Lower leg skin (tissue), 4 donors: ENCODE data around the gene CD74. TPM values are rescaled to one million over a fixed set of nuclear protein-coding genes. Genes with fewer than 3 reads are reported as not detected.

Experiments used
- DNase-seq, 2 donors: peaks; one replicate each; pipeline ENCODE4 v3.0.0-alpha.2; 2019; ENCODE audit warnings: low spot score in 2 of 2
- H3K4me3 ChIP-seq: fragments of 200-600 bp; sonication (generic); 2 replicates; pipeline ENCODE4 v1.5.1; 2017; ENCODE audit warnings: mild to moderate bottlenecking, low read depth; ENCODE audit not compliant: poor library complexity, severe bottlenecking
- POLR2A ChIP-seq, 2 donors: fragments of 450-650 bp; IDR thresholded peaks; one replicate each; pipeline ENCODE4 v1.6.1; 2016 to 2017; ENCODE audit warnings: antibody characterized with exemption in 2 of 2, mild to moderate bottlenecking in 1 of 2, moderate library complexity in 1 of 2
- whole genome bisulfite sequencing, 2 donors: methylation state at CpG; one replicate each; pipeline ENCODE4 v1.1.5; 2018; 5-methylcytosine and 5-hydroxymethylcytosine counted together
- intact Hi-C: fragments of 100-400 bp; cut with DNase I; formaldehyde crosslinking; loops from one replicate; pipeline ENCODE4 v1.15.0; 2023; ENCODE audit warnings: low total_unique reads
- total RNA-seq, 4 donors: library from RNA; depleted of rRNA; stranded (reverse); fragments of >200 nt; gene quantifications; one replicate each; pipeline ENCODE4 v1.1.0, GENCODE V29; 2016
- TF ChIP-seq, protein P1 (sequence below), 3 donors: fragments of 450-650 bp; IDR thresholded peaks; one replicate each; pipeline ENCODE4 v1.5.1; 2016; ENCODE audit warnings: antibody characterized with exemption in 3 of 3, mild to moderate bottlenecking in 3 of 3, moderate library complexity in 2 of 3

CD74 gene
- total RNA-seq, 4 donors from 2014 or later: 500 to 762 (median 613) TPM

DNA sequence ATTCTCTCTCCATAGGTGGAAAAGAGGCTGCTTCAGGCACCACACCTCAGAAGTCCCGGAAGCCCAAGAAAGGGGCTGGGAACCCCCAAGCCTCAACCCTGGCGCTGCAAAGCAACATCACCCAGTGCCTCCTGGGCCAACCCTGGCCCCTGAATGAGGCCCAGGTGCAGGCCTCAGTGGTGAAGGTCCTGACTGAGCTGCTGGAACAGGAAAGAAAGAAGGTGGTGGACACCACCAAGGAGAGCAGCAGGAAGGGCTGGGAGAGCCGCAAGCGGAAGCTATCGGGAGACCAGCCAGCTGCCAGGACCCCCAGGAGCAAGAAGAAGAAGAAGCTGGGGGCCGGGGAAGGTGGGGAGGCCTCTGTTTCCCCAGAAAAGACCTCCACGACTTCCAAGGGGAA lies 16.4 kb downstream of the CD74 start:
- TF ChIP-seq POLR2A (IDR thresholded peaks at IDR 0.05): no peak
- TF ChIP-seq, protein P1, sequence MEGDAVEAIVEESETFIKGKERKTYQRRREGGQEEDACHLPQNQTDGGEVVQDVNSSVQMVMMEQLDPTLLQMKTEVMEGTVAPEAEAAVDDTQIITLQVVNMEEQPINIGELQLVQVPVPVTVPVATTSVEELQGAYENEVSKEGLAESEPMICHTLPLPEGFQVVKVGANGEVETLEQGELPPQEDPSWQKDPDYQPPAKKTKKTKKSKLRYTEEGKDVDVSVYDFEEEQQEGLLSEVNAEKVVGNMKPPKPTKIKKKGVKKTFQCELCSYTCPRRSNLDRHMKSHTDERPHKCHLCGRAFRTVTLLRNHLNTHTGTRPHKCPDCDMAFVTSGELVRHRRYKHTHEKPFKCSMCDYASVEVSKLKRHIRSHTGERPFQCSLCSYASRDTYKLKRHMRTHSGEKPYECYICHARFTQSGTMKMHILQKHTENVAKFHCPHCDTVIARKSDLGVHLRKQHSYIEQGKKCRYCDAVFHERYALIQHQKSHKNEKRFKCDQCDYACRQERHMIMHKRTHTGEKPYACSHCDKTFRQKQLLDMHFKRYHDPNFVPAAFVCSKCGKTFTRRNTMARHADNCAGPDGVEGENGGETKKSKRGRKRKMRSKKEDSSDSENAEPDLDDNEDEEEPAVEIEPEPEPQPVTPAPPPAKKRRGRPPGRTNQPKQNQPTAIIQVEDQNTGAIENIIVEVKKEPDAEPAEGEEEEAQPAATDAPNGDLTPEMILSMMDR (IDR thresholded peaks at IDR 0.05): no peak
- DNase-seq: no peak
- 91 to 93% methylated on average over 7 of the region's 7 CpGs for WGBS, 2 donors
- intact Hi-C loops: no loop called here
- H3K4me3 ChIP-seq: no peak overlapping the region

DNA sequence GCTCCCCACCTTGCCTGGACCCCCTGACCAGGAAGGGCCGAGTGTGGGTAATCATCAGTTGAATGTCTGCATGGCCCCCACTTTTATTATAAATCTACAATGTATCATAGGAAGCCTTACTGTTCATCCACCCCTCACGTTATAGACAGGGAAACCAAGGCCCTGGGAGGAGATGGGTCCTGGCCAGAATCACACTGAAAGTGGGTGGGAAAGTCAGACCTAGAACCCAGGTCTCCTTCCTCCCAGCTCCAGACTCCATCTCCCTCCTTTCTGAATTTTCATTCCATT lies 17.1 kb downstream of the CD74 start:
- no peak for DNase-seq
- intact Hi-C loops: no loop called here
- WGBS, 2 donors: 89 to 95% methylated on average over 2 of the region's 2 CpGs
- TF ChIP-seq, protein P1 (IDR thresholded peaks at IDR 0.05): no peak
- TF ChIP-seq POLR2A (IDR thresholded peaks at IDR 0.05): no peak
- H3K4me3 ChIP-seq: no peak overlapping the region

DNA sequence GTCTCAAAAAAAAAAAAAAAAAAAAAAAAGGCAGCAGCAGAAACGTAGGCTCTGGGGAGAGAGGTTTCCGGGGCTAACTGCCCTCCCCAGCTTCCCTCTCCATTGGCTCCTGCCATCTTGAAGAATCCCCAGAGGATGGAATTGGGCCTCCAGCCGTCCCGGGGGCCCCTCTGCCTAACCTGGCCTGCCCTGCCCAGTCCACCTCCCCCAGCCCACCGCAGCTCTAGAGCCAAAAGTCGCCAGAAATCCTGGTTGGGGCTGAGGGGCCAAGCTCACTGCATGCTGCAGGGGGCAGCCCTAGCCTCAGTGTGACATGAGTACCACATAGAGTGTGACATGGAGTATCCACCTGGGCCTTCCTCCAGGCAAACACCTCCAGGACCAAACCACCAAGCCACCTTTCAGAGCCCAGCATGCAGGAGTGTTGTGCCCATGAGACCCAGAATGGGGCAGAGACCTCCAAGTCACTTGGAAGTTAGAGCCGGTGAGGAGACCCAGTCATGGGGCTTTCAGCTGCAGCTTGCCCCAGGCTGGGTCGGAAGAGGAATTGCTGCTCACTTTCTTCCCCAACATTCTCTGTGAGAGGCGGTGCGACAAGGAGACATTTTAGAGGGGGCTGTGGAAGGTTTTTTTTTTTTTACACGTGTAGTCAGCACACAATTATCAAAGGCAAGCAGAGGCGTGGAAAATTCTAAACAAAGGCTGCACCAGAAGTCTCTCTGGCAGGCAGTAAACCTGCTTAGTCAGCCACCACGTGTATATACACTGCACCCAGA lies 17.6 kb downstream of the CD74 start:
- intact Hi-C loops: no loop called here
- WGBS, 2 donors: 75% methylated on average over 13 of the region's 13 CpGs
- TF ChIP-seq POLR2A (IDR thresholded peaks at IDR 0.05): no peak
- TF ChIP-seq, protein P1 (IDR thresholded peaks at IDR 0.05): no peak

DNA sequence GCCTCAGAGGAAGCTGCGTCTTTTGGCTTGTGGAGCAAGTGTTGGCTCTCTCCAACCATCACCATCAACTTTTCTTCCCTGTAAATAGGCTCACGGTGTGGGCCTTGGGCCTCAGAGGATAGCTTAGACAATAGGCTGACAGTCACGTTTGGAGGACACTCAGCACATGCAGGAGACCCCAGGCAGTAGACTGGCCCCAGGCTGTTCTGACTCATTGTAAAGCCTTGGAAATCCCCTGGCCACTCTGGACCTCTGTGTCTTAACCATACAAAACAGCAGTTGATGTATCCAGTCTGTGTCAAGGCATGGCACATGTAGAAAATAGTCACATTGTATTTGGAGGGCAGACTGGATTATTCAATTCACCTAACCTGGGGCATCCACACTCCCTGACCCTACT lies 18.6 kb downstream of the CD74 start:
- WGBS, 2 donors: 33 to 80% methylated on average over 2 to 3 of the region's 3 CpGs
- DNase-seq: no peak
- TF ChIP-seq, protein P1 (IDR thresholded peaks at IDR 0.05): no peak
- TF ChIP-seq POLR2A (IDR thresholded peaks at IDR 0.05): no peak
- intact Hi-C loops: no loop called here
- H3K4me3 ChIP-seq: no peak overlapping the region

More for the DNA sequence above, 17.6 kb downstream of the CD74 start:
- H3K4me3 ChIP-seq: no peak overlapping the region
- DNase-seq: no peak

DNA sequence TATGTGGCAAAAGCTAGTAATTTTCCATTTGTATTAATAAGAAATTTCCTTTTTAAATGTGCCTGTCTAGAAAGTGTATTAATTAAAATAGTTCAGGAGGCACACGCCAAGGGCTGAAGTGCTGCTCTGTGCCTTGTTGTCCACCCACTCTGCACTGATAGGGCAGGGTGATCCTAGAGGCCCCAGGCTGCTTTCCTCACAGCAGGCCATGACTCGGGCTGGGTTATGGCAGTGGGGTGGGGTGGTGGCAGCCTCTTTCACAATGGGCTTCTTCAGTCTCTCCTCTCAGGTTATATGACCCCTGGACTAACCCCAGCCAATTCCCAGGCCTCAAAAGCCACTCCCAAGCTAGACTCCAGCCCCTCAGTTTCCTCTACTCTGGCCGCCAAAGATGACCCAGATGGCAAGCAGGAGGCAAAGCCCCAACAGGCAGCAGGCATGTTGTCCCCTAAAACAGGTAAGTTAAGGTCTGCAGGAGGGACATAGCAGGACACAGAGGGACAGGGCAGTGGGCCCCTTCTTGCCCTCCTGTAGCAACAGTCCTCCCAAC lies 19.5 kb downstream of the CD74 start:
- 75 to 83% methylated on average over 3 of the region's 3 CpGs for WGBS, 2 donors
- no peak overlapping the region for H3K4me3 ChIP-seq
- intact Hi-C loops: no loop called here
- DNase-seq: no peak
- TF ChIP-seq, protein P1 (IDR thresholded peaks at IDR 0.05): no peak
- no peak for TF ChIP-seq POLR2A (IDR thresholded peaks at IDR 0.05)

DNA sequence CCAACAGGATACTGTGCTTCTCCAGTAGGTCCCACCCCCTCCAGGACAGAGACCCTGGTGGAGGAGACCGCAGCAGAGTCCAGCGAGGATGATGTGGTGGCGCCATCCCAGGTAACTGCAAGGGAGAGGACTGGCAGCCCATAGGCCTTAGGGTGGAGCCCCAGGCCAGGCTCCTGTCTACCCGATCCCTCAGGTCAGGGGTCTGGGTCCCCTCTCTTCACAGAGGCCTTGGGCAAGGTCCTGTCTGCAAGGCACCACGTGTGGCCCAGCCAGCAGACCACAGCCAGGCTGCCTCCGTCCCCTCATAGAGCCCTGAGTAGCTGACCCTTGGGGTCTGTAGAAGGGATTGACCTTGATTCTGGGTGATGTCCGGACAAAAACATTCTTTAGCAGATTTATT lies 20.0 kb downstream of the CD74 start:
- H3K4me3 ChIP-seq: no peak overlapping the region

More for the DNA sequence above, 20.0 kb downstream of the CD74 start:
- intact Hi-C loops: no loop called here
- no peak for DNase-seq
- 86 to 90% methylated on average over 4 to 7 of the region's 7 CpGs for WGBS, 2 donors
- TF ChIP-seq POLR2A (IDR thresholded peaks at IDR 0.05): no peak
- TF ChIP-seq, protein P1 (IDR thresholded peaks at IDR 0.05): no peak
